22Rv1 (cell line): ENCODE results near the gene GLS2.

Experiments used
- CTCF ChIP-seq: fragments of 450-650 bp; IDR thresholded peaks from 2 replicates; pipeline ENCODE4 v1.5.1; 2017; ENCODE audit warnings: mild to moderate bottlenecking
- ZFX ChIP-seq: fragments of 450-650 bp; IDR thresholded peaks from 2 replicates; pipeline ENCODE4 v1.6.1; 2017; ENCODE audit warnings: antibody characterized with exemption, borderline replicate concordance

- TF ChIP-seq CTCF (no peak), ZFX (no peak)
Observed at GRCh38 chr12:56518570-56518969, 30.6 kb upstream of the GLS2 start.
